Measurements from ENCODE around the gene SAMD7.

SAMD7 gene

DNA sequence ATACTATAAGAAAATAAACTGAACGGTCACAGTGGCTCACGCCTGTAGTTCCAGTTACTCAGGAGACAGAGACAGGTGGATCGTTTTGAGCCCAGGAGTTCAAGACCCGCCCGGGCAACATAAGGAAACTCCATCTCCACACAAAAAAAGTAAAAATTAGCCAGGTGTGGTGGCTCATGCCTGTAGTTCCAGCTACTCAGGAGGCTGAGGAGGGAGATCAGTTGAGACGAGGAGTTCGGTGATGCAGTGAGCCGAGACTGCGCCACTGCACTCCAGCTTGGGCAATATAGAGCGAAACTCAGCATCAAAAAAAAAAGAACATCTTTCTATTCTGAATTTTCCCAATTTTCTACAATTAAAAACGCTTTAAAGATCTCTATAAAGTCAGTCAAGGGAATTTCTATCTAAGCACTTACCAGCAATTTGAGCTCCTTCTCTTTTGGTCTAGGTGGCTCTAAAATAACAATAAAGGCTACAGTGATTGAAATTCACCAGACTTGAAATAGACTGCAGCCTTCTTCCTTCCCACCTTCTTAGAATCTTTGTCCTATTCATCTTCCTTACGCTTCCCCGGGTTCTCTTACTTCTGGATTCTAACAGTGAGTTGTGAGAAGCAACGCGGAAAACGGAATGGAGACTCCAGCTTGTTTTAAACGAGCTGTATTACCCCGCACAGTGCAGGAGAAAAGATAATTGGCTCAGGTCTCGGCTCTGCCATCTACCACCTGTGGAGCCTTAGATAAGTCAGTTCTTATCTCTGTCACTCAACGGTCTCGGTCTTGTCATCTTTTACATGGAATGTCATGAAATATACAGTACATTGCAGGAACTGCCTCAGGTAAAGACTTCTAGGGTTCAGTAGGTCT is 54.4 kb downstream of the SAMD7 start:
- FAIRE-seq (no peak), DNase-seq (ENCODE audit: low spot score) (no peak)

DNA sequence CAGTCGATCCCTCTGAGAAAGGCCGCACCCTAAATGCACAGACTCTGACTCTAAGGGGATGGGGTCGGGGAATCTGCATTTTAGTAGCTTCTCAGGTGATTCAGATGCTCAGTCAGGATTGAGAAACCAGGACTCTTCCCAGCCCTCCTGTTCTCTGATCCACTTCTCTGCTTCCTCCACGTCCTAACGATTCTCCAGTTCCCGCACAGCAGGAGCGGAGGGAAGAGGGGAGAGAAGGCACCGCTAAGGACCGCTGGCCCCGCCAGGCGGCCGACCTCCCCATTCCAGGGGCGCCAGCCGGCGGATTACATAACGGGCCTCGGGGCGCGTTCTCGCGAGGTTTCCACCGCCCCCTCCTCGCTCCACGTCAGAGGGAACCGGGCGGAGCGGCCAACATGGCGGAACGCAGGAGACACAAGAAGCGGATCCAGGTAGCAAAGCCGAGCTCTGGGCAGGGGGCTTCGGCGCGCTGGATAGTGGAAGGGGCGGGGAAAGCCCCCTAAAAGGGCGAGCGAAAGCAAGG is 55.1 kb downstream of the SAMD7 start, which contains the start of gene SEC62:
Gene SEC62 (plus strand): TSS at position 380 of the 523 bp plus-strand sequence. CDS start 16 bp downstream, at position 396.
- FAIRE-seq (no peak), DNase-seq (ENCODE audit: low spot score) (peak; percentile 91)

DNA sequence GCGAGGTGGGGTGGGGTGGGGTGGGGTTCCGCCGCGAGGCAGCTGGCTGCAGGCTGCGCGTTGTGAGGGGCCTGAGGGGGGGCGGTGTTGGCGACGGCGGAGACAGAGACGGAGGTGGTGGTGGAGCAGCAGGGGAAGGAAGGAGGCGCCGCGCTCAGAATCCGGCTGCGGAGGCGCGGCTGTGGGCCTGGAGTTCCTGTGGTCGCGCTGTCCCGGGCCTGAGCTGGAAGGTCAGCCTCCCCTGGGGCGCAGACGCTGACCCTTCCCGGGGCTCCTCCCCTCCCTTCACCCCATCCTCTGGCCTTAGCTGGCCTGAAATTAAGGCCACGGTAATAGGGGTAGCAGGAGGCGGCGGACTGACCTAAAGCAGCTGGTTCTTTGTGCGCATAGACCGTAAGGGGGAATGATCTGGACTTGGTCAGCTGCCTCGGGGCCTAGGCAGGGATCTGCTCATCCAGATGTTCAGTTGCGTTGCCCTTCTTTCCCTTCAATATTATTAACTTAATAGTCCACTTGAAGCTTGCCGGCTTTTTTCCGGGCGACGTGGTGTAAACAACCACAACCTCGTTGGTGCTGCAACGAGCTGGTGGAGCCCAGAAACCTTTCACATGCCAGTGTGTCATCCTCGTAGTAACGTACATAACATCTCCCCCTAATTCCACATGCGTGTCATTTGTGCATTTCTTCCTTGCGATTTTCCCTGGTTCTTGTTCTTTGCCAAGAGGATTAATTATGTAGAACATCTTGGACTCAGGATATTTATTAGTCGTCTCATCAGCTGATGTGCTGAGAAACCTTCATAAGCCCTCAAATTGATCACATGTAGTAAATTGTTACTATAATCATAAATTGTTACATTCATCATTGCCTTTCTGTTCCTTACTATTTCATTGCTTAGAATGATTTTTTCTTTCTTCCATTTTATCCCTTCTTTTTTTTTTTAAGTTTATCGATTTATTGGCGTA is 55.9 kb downstream of the SAMD7 start:
- no peak for FAIRE-seq
- DNase-seq (ENCODE audit: low spot score) = peak; percentile 37

DNA sequence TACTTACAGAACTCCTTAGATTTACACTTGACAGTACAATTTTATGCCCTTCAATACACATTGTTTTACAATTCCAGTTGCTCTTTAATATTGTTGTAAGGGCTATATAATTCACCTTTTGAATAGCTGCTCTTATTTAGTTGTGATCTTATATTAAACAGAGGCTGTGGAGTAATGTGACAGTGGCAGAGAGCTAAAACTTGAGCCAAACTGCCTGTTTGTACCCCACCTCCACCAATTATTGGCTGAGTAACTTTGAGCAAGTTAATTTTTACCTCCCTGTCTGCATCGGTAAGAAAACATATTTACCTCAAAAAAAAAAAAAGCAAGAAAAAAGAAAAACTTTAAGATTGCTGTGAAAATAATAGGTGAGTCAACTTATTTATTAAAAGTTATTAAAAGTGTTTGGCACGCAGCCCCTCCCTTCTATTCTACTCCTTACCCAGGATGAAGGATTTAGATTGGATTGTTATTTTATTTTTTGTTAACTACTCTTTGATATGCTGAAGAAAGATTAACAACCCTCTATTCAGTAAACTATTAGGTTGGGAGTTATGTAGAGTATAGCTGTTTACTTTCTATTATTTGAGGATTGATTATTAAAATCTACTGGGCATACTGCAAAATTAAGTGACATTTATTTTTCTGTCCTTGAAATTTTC is 57.0 kb downstream of the SAMD7 start:
- DNase-seq (ENCODE audit: low spot score) (no peak), FAIRE-seq (no peak)

DNA sequence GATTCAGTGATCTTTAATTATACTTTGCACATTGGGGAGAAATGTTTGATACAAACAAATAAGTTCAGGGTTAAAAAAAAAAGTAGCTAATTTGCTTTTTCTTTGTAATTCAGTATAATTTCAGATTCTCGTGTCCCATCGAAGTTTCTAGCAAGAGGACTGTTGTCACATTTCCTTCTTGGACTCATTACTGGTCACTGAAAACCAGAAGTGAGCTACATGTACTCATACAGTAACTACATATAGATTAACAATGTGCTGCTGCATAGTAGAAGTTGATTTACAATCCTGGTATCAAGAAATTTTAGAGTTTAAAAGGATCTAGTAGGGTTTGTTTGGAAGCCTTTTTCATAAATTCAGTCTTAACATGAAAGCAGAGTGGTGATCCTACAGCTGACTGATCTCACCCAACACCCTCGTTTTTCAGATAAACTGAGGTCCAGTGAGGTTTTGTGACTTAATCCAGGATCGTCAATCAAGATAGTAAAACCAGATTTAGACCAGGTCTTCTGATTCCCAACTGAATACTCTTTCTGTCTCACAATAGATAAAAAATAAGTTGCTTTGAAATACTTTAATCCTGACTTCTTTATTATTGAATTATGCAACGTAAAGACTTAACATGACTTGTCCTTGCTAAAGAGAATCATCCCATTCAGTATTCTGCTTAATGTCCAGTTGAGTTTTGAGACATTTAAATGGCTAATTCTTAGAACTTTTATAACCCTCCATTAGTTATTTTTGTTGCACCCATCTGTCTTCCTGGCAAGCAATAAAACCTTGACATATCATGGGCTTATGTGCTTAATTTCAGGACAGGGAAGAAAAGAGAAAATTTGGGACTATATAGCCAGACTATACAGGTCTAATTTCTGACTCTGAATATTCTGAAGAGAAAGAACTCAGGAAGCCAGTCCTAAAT is 58.1 kb downstream of the SAMD7 start:
- FAIRE-seq (no peak), DNase-seq (ENCODE audit: low spot score) (no peak)

DNA sequence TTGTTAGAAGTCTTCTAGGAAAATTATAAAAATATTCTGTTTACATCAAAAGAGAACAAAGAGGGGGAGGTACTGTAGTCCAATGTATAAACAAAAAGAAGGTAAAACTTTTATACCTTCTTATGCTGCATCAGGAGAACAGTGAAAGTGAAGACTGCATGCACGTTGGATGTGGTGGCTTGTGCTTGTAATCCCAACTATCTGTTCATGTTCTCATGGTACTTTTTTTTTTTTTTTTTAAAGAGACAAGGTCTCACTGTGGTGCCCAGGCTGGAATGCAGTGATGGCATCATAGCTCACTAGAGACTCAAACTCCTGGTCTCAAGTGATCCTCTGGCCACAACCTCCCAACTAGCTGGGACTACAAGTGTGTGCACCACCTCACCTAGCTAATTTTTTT is 59.5 kb downstream of the SAMD7 start:
- FAIRE-seq (no peak), DNase-seq (ENCODE audit: low spot score) (no peak)

DNA sequence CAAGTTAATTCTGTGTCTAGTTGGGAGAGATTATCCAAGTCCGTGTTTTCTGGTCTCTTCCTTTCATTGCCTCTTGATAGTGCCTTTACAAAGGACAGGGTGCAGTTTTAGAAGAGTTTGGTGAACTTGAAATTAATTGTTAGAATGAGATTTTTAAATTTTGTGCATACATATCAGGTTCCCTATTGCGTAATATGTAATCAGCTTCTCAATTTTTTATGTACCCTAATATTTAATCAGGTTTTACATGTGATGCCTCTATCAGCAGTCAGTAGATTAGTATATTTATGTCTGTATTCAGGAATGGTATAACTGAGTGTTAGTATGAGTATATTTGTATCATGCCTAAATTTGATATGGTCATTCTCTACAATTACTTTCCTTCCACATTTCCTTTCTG is 60.1 kb downstream of the SAMD7 start:
- DNase-seq (ENCODE audit: low spot score) = no peak
- no peak for FAIRE-seq

DNA sequence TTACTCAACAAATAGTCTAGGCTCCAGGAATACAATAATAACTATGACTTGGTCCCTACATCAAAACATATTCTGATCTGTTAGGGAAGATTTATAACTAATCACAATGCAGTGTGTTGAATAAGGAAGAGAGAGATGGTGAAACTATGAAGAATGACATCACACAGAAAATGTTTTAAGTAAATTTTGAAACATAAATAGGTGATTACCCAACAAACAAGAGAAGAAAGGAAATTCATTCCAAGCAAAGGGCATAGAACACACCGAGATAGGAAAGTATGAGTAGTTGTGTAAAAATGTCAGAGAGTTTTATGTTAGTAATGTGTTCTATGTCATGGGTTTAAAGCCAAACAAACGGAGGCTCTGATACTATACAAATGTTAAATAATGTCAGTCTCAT is 68.7 kb downstream of the SAMD7 start:
- FAIRE-seq (no peak), DNase-seq (ENCODE audit: low spot score) (no peak)

DNA sequence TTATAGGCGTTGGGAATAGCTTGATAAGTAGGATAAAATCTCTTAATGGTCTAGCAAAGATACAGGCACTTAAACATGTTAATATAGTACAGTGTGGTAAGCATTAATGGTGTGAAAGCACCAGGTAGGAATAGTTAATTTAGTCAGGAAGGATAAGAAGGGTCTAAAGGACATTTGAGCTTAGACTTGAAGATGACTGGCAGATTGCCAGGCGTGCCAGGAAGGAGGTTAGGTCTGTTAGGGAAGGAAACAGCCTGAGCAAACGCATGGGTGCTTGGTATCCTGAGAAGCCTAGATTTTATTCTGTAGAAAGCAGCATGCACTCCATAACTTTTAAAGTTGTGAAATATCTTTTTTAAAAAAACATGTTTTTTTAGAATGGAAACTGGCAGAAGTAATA is 72.9 kb downstream of the SAMD7 start:
- FAIRE-seq (no peak), DNase-seq (ENCODE audit: low spot score) (no peak)
